CD4-positive, alpha-beta T cell treated with Interferon alpha-2 for 1 hour (primary cell): ENCODE results near the gene GTF2H4.
"Not testable (repeated sequence)": the region's sequence is repeated elsewhere in the genome, so short reads cannot be mapped to it uniquely, and the experiment has no call there.

Source experiments
- DNase-seq, 2 donors: peaks; one replicate each; pipeline ENCODE4 v3.0.0-alpha.2; 2020 to 2022

GTF2H4 gene

GRCh38 chr6:30895343-30895742 is 12.7 kb upstream of the GTF2H4 start:
- DNase-seq, result no peak

- DNase-seq, result no peak
Observed at GRCh38 chr6:30896541-30896940, 11.5 kb upstream of the GTF2H4 start.

- no peak for DNase-seq
Observed at GRCh38 chr6:30897882-30898281, 10.1 kb upstream of the GTF2H4 start.

- no peak for DNase-seq
Observed at GRCh38 chr6:30898750-30899360, 9.2 kb upstream of the GTF2H4 start.

- no peak for DNase-seq
Observed at GRCh38 chr6:30900863-30901417, 7.1 kb upstream of the GTF2H4 start.

GRCh38 chr6:30901436-30901835 is 6.6 kb upstream of the GTF2H4 start:
- no peak for DNase-seq

GRCh38 chr6:30902196-30902595 is 5.8 kb upstream of the GTF2H4 start:
- not testable (repeated sequence) for DNase-seq

- no peak for DNase-seq
Observed at GRCh38 chr6:30902709-30903108, 5.3 kb upstream of the GTF2H4 start.

- DNase-seq, result no peak
Observed at GRCh38 chr6:30903236-30903635, 4.8 kb upstream of the GTF2H4 start.

GRCh38 chr6:30907290-30907757 is 683 bp upstream of the GTF2H4 start:
- DNase-seq, result not testable (repeated sequence)

- no peak for DNase-seq
Observed at GRCh38 chr6:30908700-30909099, 693 bp downstream of the GTF2H4 start.

GRCh38 chr6:30910473-30910872 is 2.5 kb downstream of the GTF2H4 start:
- DNase-seq, result not testable (repeated sequence)

- DNase-seq, result no peak
Observed at GRCh38 chr6:30912746-30913520, 4.9 kb downstream of the GTF2H4 start.

- no peak for DNase-seq
Observed at GRCh38 chr6:30913721-30914075, 5.7 kb downstream of the GTF2H4 start.

- peak; percentile 88 to 93 for DNase-seq
Observed at GRCh38 chr6:30914076-30914853, 6.3 kb downstream of the GTF2H4 start, which contains the start of gene VARS2. Gene VARS2 (plus strand): TSS chr6:30914238. CDS start chr6:30914837, 599 bp downstream.

- DNase-seq, result no peak
Observed at GRCh38 chr6:30914854-30915590, 7.0 kb downstream of the GTF2H4 start.

- peak in 1 of 2 donors; percentile 48 for DNase-seq
Observed at GRCh38 chr6:30915591-30915946, 7.6 kb downstream of the GTF2H4 start.

GRCh38 chr6:30917041-30917440 is 9.0 kb downstream of the GTF2H4 start:
- no peak for DNase-seq

- DNase-seq, result no peak
Observed at GRCh38 chr6:30917487-30917886, 9.5 kb downstream of the GTF2H4 start.

- DNase-seq, result no peak
Observed at GRCh38 chr6:30918670-30919069, 10.7 kb downstream of the GTF2H4 start.

- DNase-seq, result no peak
Observed at GRCh38 chr6:30922447-30922852, 14.4 kb downstream of the GTF2H4 start.

- not testable (repeated sequence) for DNase-seq
Observed at GRCh38 chr6:30924040-30924627, 16.1 kb downstream of the GTF2H4 start.
